ENCODE data around the gene NPTX2. TPM values are rescaled to one million over a fixed set of nuclear protein-coding genes. Genes with fewer than 3 reads are reported as not detected.
"Not testable (repeated sequence)": the region's sequence is repeated elsewhere in the genome, so short reads cannot be mapped to it uniquely, and the experiment has no call there.

The NPTX2 gene
- total RNA-seq, 1 experiment from 2014 or later: not detected

- TF ChIP-seq EZH2 (IDR thresholded peaks at IDR 0.05; ENCODE audit: low read depth) (no peak), CTCF (conservative IDR thresholded peaks at IDR 0.05) (no peak)
- peaks cover 89% of the 10 kb centered on the region for H3K27me3 ChIP-seq (ENCODE audit: insufficient read depth, low read depth)
- intact Hi-C loops (cut with micrococcal nuclease; ENCODE audit: unreplicated experiment): no loop called here
- no peaks in the 10 kb centered on the region for H3K79me2 ChIP-seq (ENCODE audit: low read depth)
- no peak overlapping the region for H3K4me2 ChIP-seq
- no peaks in the 10 kb centered on the region for H3F3A ChIP-seq (ENCODE audit: insufficient read depth, low read depth)
- no TSS peak for BruUV-seq (replicated peaks)
- no peak overlapping the region for H3K27ac ChIP-seq
- CTCF ChIA-PET: no interaction called here
- H3K9me2 ChIP-seq (ENCODE audit: insufficient read depth): no peaks in the 10 kb centered on the region
- H3K9me3 ChIP-seq (ENCODE audit: insufficient read depth, low read depth): no peaks in the 10 kb centered on the region
- H4K20me1 ChIP-seq (ENCODE audit: insufficient read depth): no peaks in the 10 kb centered on the region
- POLR2A ChIA-PET (ENCODE audit: unreplicated experiment): no interaction called here
- H2AFZ ChIP-seq: no peak overlapping the region
- H3K4me1 ChIP-seq (replicated peaks; ENCODE audit: insufficient read depth): no peaks in the 10 kb centered on the region
- no peak overlapping the region for H3K4me3 ChIP-seq
- no peaks in the 10 kb centered on the region for H3K36me3 ChIP-seq (ENCODE audit: low read depth)
- no peak for DNase-seq
These were observed 47.3 kb upstream of the NPTX2 start for GRCh38 chr7:98569691-98570337.

GRCh38 chr7:98571006-98571405 is 46.1 kb upstream of the NPTX2 start:
- Histone ChIP-seq H3K4me3 (no peak overlapping the region), H4K20me1 (ENCODE audit: insufficient read depth) (no peaks in the 10 kb centered on the region), H3K79me2 (ENCODE audit: low read depth) (no peaks in the 10 kb centered on the region), H3K4me1 (replicated peaks; ENCODE audit: insufficient read depth) (no peaks in the 10 kb centered on the region), H3K4me2 (no peak overlapping the region), H2AFZ (no peak overlapping the region), H3K27ac (no peak overlapping the region), H3K9me3 (ENCODE audit: insufficient read depth, low read depth) (no peaks in the 10 kb centered on the region), H3K27me3 (ENCODE audit: insufficient read depth, low read depth) (peaks cover 78% of the 10 kb centered on the region), H3F3A (ENCODE audit: insufficient read depth, low read depth) (no peaks in the 10 kb centered on the region), H3K9me2 (ENCODE audit: insufficient read depth) (no peaks in the 10 kb centered on the region), H3K36me3 (ENCODE audit: low read depth) (no peaks in the 10 kb centered on the region)
- intact Hi-C loops (cut with micrococcal nuclease; ENCODE audit: unreplicated experiment): no loop called here
- POLR2A ChIA-PET (ENCODE audit: unreplicated experiment): no interaction called here
- DNase-seq: no peak
- TF ChIP-seq EZH2 (IDR thresholded peaks at IDR 0.05; ENCODE audit: low read depth) (no peak), CTCF (conservative IDR thresholded peaks at IDR 0.05) (no peak)
- CTCF ChIA-PET: no interaction called here
- BruUV-seq (replicated peaks): no TSS peak

- TF ChIP-seq EZH2 (IDR thresholded peaks at IDR 0.05; ENCODE audit: low read depth) (no peak), CTCF (conservative IDR thresholded peaks at IDR 0.05) (no peak)
- ChIA-PET POLR2A (ENCODE audit: unreplicated experiment) (no interaction called here), CTCF (no interaction called here)
- Histone ChIP-seq H3K9me2 (ENCODE audit: insufficient read depth) (no peaks in the 10 kb centered on the region), H3K9me3 (ENCODE audit: insufficient read depth, low read depth) (no peaks in the 10 kb centered on the region), H3K4me3 (no peak overlapping the region), H3K4me2 (no peak overlapping the region), H3F3A (ENCODE audit: insufficient read depth, low read depth) (no peaks in the 10 kb centered on the region), H4K20me1 (ENCODE audit: insufficient read depth) (no peaks in the 10 kb centered on the region), H3K4me1 (replicated peaks; ENCODE audit: insufficient read depth) (no peaks in the 10 kb centered on the region), H3K27me3 (ENCODE audit: insufficient read depth, low read depth) (peaks cover 69% of the 10 kb centered on the region), H2AFZ (no peak overlapping the region), H3K27ac (no peak overlapping the region), H3K36me3 (ENCODE audit: low read depth) (no peaks in the 10 kb centered on the region), H3K79me2 (ENCODE audit: low read depth) (no peaks in the 10 kb centered on the region)
- DNase-seq: no peak
- no TSS peak for BruUV-seq (replicated peaks)
- intact Hi-C loops (cut with micrococcal nuclease; ENCODE audit: unreplicated experiment): no loop called here
These were observed 45.1 kb upstream of the NPTX2 start for GRCh38 chr7:98571986-98572385.

GRCh38 chr7:98572716-98573115 is 44.4 kb upstream of the NPTX2 start:
- POLR2A ChIA-PET (ENCODE audit: unreplicated experiment); DNase-seq; H2AFZ ChIP-seq; intact Hi-C loops (cut with micrococcal nuclease; ENCODE audit: unreplicated experiment); H3K4me2 ChIP-seq; H3K79me2 ChIP-seq (ENCODE audit: low read depth); H3K36me3 ChIP-seq (ENCODE audit: low read depth); H3K27ac ChIP-seq; H3F3A ChIP-seq (ENCODE audit: insufficient read depth, low read depth); H3K4me3 ChIP-seq; H4K20me1 ChIP-seq (ENCODE audit: insufficient read depth); H3K9me2 ChIP-seq (ENCODE audit: insufficient read depth); BruUV-seq (replicated peaks); H3K4me1 ChIP-seq (replicated peaks; ENCODE audit: insufficient read depth); H3K9me3 ChIP-seq (ENCODE audit: insufficient read depth, low read depth): not testable (repeated sequence)
- CTCF ChIA-PET: interaction anchor here (0.7 kb wide), 1 partner anchor 31 kb away, joined by 9 read pairs; no protein-coding TSS in a partner anchor
- peaks cover 66% of the 10 kb centered on the region for H3K27me3 ChIP-seq (ENCODE audit: insufficient read depth, low read depth)
